Sigmoid colon (tissue), 3 donors: ENCODE results near the gene GPR160.

Source experiments
- CTCF ChIP-seq, 4 experiments: fragments of 450-650 bp in 3 of 4; fragments of 200-600 bp in 1 of 4; IDR thresholded peaks; one replicate each; pipeline ENCODE4 v1.5.1; 2016 to 2019; ENCODE audit warnings: antibody characterized with exemption in 4 of 4, mild to moderate bottlenecking in 3 of 4, moderate library complexity in 2 of 4
- POLR2A ChIP-seq, 2 donors: fragments of 450-650 bp; IDR thresholded peaks; one replicate each; pipeline ENCODE4 v1.6.1; 2016; ENCODE audit warnings: antibody characterized with exemption in 2 of 2, mild to moderate bottlenecking in 2 of 2, moderate library complexity in 2 of 2

GRCh38 chr3:170040418-170040817 is 2.6 kb downstream of the GPR160 start:
- TF ChIP-seq CTCF (IDR thresholded peaks at IDR 0.05) (no peak), POLR2A (IDR thresholded peaks at IDR 0.05) (no peak)
